Embryonic facial prominence (tissue), 1 donor: ENCODE measurements around the gene PSMB2.

Experiments
- DNase-seq: peaks from one replicate; pipeline ENCODE4 v3.0.0-alpha.2; 2016; ENCODE audit errors: extremely low spot score

PSMB2 gene

DNA sequence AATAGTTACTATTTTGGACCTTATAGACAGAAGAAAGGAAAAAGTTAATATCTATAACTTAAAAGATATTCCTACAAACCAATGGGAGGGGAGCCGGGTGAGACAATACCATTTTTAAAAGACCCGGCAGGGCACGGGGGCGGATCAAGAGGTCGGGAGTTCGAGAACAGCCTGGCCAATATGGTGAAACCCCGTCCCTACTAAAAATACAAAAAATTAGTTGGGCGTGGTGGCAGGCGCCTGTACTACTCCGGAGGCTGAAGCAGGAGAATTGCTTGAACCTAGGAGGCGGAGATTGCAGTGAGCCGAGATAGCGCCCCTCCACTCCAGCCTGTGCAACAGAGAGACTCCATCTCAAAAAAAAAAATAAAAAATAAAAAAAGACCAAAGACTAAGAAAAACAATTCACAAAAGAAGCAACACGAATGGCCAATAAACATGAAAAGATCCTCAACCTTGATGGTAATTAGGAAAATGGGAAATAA is 1.2 kb upstream of the PSMB2 start:
- DNase-seq = no peak

DNA sequence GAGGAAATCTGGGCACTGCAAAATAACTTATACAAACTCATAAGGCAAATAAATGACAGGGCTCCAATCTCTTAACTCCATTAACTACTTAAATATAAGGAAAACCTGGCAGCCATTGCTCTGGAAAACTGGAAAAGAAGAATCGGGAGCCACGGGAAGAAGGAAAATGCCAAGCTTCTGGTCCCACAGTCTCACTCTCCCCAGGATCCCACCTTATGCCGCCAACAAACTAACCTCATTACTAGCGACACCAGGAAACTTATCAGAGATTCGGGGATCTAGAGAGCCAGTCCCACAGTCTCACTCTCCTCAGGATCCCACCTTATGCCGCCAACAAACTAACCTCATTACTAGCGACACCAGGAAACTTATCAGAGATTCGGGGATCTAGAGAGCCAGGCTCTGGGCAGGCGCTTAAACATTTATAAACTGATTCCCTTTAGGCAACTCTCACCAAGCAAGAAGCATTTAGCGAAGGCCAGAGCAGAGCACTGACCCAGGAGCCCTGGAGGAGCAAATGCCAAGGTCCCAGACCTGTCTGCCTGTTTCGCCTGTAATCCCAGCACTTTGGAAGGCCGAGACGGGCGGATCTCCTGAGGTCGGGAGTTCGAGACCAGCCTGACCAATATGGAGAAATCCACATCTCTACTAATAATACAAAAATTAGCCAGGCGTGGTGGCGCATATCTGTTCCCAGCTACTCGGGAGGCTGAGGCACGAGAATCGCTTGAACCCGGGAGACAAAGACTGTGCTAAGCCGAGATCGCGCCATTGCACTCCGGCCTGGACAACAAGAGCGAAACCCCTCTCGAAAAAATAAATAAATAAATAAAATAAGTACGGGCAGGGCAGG is 720 bp downstream of the PSMB2 start:
- DNase-seq = no peak

DNA sequence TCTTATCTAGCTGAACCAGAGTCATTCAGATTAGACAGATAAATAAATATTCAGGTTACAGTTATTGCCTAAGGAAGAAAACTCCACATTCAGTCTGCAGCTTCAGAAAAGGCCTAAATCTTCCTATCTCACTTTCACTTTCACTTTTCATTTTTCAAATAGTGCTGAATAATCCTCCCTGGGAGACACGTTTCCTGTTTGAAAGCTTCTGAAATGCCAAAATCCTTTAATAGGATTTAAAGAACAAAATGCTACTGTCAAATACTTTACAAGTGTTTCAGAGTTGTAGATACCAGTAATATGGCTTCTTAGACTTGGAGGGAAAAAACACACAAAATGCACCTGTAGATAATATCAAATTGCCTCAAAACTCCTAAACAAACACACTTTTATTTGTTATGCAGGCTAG is 3.9 kb downstream of the PSMB2 start:
- no peak for DNase-seq

DNA sequence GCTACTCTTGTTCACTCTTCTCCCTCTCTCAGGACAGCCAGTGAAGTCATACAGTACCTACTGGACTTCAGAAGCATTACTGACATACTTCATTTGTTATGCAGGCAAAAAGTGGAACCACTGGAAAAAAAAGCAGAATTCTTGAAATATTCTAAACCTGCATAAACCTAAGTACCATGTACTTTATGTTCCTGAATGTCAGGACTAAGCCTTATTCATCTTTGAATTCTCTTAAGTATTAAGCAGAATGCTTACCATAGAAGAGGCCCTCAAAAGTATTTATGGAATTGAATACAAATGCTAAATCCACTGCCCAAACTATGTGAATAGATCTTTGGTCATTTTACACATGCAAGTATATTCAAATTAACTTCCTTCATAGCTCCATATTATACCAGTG is 7.8 kb downstream of the PSMB2 start:
- no peak for DNase-seq

DNA sequence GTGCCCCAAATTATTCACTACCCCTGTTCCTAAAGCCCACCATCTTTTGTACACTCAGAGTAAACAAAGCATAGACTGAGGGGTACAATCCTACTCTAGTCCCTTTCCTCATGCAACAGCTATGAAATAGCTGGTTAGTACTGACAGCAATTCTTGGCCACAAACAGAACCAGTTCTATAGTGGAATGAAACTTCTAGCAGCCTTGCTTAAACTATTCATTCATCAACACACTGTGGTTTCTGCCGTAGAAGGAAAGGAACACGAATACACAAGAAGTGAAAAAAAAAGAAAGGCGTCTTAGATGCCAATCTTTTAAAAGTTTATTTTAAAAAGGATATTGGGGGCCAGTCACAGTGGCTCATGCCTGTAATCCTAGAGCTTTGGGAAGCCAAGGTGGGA is 9.9 kb downstream of the PSMB2 start:
- DNase-seq = no peak

DNA sequence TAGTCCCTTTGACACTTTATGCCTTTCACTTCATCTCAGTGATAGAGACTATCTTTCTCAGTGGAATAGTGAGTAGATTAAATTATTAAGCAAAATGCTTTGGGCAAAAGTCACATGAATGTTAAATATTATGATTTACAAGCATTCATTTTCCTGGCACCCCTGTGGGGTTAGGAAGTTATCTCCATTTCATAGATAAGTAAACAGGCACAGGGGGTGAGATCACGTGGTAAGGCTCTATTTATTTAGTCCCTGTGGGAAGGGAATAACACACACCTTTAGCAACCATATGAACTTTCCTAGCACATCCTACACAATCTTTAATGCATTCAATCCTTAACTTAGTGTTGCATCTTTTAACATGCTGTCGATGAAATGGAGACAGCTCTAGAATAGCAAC is 12.3 kb downstream of the PSMB2 start:
- no peak for DNase-seq

DNA sequence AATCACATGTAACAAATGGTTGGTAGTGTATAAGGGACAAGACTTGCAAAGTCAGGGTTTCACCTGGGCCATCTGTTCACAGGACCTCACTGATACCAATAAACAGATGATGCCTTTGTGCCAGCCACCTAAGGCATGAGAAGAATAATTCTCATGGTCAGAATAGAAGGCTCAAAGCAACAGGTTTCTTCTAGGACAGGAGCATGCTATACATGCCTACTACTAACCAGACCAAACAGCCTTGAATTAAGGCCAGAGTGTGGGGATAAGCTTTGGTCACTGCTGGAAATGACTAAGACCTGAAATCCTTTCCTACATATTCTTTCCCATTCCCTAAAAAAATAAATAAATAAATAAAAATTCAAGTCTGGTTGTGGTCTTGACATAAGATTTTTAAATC is 17.5 kb downstream of the PSMB2 start:
- DNase-seq = no peak

DNA sequence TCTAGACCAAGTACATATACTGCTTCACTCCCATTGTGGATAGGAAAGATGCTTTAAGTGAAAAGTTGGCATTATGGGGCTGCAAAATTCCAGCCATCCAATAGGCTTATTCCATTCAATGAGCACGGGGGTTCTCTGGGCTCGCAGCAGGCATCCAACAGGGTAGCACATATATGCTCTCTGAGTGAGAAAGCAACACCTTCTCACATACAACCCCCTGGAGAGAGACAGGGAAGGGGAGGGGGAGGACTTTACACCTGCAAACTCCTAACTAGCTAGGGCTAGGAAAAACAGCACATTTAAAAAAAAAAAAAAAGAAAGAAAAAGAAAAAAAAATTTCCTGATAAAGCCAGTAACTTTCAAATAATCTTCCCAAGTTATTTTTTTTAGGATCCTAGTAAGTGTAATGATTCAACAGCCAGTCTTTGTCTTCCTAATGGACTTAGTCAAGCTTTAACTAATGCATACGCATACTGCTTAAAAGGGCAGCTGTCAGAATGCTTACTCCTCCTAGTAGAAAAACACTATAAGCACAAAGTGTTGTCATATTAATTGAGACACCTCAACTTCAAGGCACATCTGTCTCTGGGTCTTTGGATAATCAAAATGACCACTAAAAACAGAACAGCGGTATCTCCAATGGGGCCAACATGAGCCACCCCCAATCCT is 18.7 kb downstream of the PSMB2 start:
- no peak for DNase-seq

DNA sequence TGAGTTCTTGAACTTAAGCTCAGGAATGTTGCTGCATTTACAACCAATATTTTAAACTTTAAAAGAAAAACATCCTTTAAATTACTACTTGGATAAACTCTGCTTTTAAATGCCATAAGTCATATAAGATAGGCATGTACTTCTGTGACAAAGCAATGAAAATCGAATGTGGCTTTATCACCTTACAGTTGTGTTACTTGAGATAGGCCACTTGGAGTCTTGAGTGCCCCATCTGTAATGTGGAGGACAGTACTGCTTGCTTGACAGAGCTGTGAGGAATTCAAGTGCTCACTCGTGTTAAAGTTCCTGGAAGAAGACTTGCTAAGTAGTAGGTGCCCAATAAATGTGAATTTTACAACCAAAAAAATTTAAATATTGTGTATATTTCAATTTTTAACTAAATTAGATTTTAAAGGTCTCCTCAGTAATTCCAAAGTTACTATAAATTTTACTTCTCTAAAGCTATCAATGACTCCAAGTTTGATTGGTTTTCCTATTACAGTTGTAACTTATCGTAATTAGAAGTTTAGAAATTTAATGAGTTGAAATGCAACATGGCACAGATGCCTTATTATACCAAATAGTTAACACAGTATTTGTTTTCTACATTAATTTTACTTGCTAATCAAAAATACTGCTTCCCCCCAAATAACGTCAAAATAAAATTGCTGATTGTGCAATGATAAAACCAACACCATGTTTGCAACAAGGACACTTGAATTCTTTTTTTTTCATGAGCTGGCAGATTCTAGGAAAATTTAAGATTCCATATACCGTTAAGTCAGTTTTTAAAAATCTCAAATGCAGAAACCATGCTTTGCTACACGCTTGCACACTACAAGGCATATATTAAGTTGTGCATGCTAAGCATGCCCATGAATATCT is 21.8 kb downstream of the PSMB2 start:
- no peak for DNase-seq

DNA sequence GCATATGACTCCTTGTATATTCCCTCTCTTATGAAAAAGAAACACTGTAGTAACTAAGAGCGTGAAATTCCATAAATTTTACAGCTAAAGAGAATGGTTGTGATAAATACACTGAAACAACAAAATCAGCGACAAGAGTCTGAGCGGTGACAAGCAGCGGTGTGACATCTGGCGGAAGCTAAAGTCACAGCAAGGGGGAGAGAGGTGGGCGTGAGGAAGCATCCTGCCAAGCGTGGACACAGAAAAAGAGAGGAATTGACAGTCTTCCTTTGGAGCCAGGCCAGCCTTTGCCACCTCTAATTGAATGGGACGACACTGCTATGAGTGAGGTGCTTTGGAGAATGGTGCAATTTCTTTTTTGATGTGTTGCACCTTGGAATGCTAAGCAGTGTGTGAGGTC is 25.9 kb downstream of the PSMB2 start:
- DNase-seq = no peak

DNA sequence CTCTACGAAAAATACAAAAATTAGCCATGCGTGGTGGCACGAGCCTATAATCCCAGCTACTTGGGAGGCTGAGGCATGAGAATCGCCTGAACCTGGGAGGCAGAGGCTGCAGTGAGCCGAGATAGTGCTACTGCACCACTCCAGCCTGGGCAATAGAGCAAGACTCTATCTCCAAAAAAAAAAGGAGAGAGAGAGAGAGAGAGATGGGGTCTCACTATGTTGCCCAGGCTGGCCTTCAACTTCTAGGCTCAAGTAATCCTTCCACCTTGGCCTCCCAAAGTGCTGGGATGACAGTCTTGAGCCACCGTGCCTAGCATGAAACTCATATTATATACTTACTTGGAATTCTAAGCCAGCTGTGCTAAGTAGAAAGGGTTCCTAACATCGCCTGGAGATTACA is 29.7 kb downstream of the PSMB2 start:
- no peak for DNase-seq

DNA sequence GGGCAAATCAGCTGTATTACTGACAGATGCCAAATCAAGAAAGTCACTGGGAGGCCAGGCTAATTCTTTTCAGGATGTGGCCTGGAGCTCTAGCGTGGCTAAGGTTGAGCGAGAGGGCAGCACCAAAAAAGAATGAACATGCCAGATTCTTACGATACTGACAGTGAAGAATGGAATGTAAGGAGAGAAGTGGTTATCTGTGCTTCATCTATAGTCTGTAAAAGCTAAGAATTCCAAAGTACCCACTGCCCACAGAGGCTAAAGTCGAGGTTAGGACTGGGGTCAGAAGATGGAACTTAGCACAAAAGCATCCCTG is 35.5 kb downstream of the PSMB2 start:
- DNase-seq = no peak

DNA sequence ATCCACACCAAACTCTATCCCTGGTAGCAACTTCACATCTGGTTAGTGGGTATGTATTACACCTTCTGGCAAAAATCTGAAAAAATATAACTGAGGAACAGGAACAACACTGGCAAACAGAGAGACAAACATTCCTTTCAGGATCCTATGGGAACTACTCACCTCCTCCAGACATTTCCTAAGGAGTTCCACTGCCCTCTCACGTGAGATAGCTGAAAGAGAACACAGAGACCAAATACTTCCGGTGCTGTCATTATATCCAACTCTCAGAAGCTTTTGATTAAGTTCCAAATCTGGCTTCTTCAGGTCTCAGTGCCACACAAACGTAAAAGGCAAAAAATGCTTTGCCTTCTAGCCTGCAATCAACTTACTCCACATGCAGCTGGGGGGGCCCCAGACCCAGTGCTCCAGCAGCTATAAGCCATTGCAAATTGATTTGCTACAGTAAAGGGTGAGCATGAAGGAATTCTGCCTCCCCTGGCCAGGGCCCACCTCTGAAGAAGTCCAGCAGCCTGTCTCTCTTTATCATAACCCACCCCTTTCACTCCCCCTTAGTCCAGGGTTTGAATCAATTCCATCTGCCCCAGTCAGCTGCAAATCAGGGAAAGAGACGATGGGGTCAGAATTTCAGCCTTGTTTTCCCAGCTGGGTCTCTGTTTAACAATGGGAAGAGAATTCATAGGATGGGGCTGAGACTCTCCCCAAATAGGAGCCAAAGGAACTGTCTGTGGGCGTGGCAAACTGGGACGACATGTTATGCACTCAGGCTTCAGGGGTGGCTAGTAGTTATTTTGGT is 36.1 kb downstream of the PSMB2 start:
- DNase-seq = no peak

DNA sequence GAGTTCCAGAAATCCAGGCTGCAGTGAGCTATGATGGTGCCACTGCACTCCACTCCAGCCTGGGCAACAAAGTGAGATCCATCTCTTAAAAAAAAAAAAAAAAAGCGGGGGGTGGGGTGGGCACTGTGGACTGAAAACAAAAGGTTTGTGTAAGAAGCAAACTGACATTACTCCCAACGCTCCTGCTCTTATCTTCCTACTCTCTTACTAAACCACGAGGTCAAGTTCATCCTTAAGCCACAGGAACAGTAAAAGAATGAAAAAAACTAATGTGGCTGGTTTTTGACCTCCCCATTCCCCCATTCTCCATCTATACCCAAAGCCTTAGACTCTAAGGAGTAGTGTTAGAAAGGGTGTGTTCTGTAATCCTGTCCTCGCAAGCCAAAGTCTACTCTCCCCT is 37.4 kb downstream of the PSMB2 start:
- DNase-seq = no peak

DNA sequence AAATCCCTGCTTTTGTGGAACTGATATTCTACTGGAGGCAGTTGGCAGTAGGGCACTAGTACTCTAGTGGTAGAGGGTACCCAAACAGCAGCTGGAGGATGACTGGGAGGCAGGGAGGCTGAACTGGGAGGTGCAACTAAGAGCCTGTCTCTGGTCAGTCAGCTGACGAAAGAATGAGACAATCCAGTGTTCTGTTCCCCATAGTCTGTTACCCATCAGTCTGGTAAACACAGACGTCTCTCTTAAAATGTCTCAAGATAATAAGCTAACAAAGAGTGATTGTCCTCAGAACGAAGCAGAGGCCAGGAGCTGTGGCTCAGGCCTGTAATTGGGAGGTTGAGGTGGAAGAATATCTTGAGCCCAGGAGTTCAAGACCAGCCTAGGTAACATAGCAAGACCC is 37.9 kb downstream of the PSMB2 start:
- no peak for DNase-seq

DNA sequence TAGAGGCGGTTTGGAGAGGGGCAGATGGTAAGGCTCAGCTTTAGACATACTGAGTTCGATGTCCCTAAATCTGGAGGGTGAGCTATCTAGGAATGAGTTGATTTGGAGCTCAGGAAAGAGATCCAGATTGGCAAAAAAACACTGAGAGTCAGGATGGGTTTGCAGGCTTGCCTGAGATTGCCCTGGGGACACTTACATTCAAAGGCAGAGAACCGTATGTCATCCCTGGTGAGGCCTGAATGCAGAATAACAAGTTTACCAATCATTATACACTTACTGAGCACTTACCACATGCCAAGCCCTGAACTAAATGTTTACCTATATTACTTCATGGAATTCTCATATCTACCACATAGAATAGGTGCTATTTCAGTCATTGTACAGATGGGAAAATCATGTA is 40.7 kb downstream of the PSMB2 start:
- DNase-seq = no peak

DNA sequence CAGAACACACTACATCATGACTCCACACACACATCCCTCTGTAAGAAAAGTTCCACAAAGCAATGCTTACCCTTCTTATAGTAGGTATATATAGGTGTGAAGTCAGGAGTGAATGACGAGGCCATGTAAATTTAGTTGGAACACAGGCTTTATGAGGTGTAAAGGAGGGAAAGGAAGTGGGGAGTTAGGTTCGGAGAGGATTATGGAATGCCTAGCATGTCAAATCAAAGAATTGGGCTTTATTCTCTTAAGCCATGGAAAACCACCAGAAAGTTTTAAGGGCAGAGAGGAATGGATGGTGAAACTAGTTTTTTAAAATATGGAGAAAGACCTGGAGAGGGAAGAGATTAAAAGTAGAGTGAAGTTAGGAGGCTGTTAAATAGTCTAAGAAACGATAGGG is 41.9 kb downstream of the PSMB2 start:
- DNase-seq = no peak

DNA sequence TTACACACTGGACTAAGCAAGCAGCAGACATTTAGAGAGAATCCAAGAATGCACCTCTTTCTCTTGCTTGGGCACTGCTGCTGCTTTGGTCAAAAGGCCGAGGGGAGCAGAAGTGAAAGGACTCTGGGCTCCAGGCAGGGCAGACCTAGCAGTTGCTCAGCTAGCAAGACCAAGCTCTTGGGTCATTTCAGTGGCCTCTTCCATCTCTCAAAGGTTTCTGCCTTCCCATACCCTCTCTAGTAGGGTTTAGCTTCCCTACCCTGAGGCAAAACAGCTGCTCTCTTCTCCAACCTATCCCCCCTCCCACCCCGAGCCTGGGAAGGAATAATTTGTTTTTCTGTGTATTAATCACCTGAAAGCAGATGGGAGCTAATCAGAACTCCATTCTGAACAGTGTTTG is 42.4 kb downstream of the PSMB2 start:
- DNase-seq = no peak

DNA sequence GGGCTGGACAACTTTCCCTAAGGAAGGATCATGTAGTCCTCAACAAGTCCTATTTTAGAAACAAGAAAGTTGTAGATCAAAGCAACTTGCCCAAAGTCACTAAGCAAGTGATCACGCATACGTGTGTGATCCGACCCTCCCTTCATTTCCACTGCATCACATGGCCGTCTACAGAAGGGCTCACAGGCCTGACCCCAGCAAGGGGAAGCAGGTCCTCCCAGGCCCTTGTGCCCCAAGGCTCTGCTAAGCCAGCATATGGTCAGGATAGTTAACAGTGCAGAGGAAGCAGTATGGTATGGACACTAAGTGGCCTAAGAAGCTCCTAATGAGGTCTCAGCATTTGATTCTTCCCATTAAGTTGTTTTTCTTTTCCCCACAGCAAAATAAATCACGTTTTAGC is 43.5 kb downstream of the PSMB2 start:
- no peak for DNase-seq

DNA sequence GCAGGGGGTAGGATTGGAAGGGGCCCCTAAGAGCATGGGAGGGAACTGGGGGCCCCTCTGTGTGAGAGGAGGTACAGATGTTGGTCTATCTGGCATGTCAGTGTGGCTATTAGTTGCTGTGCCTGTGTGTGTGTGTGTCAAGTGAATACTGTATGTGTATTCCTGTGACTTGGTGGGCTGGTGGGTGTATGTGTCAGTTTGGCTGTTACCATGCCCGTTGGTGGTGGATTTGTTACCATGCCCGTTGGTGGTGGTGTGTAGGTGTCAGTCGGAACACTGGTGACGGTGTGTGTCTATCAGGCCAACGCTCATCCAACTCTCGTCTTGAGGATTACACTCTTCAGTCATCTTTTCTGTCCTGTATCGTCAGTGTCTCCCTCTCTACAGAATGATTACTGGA is 45.6 kb downstream of the PSMB2 start:
- DNase-seq = no peak

DNA sequence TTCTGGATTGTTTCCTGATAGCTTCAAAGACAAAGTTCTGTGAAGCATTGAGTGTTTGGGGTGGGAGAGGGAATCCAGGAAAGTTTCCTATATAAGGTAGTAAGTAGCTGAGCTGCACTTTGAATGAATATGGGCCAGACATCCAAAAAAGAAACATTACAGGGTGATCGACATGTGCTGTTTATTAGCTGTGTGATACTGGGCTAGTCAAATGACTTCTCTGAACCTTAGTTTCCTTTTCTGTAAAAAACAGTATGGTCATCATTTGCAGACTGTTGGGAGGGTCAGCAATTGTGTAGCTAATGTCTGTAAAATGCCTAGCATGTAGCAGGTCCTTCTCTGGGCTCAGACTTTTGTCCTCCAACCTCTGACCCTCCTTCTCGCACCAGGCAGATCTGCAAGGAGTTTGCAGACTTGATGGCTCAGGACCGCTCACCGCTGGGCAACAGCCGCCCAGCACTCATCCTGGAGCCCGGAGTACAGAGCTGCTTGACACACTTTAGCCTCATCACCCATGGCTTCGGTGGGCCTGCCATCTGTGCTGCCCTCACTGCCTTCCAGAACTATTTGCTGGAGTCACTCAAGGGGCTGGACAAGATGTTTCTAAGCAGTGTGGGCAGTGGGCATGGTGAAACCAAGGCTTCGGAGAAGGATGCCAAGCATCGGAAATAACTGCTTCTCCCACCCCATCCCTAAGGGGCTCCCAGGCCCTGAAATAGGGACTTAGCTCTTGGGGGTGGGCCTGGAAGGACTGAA is 47.1 kb downstream of the PSMB2 start:
- no peak for DNase-seq
